B cell (primary cell): ENCODE results near the gene CCSAP. TPM values are rescaled to one million over a fixed set of nuclear protein-coding genes. Genes with fewer than 3 reads are reported as not detected.

ENCODE experiments used
- ATAC-seq: fragments of 200-7000 bp; cut with Tn5 transposase; one replicate; pipeline ENCODE4 v1.10.0; 2021; ENCODE audit warnings: low read depth, mild to moderate bottlenecking, moderate number of reproducible peaks, moderate library complexity
- CTCF ChIA-PET: fragments of 350-600 bp; sonication (Branson Sonifier 250); formaldehyde crosslinking; loops from one replicate; lab custom pipeline; 2021; ENCODE audit warnings: antibody characterized with exemption, inconsistent platforms; lab: Charles Lee
- POLR2A ChIA-PET: fragments of 350-600 bp; sonication (Branson Sonifier 250); formaldehyde crosslinking; loops from one replicate; lab custom pipeline; 2021; ENCODE audit warnings: antibody characterized with exemption; lab: Charles Lee
- DNase-seq: peaks from one replicate; pipeline ENCODE4 v3.0.0; 2013
- H2AFZ ChIP-seq: 2 replicates; pipeline ENCODE4 v1.6.1; 2012; ENCODE audit warnings: mild to moderate bottlenecking, low read depth, low read length; ENCODE audit not compliant: insufficient read depth, poor library complexity, severe bottlenecking
- H3K27ac ChIP-seq, 2 donors: 1 replicate in 1 of 2; 2 replicates in 1 of 2; pipeline ENCODE4 v1.5.1; 2012 to 2013; ENCODE audit warnings: low read length in 2 of 2, mild to moderate bottlenecking in 2 of 2, moderate library complexity in 1 of 2
- H3K27me3 ChIP-seq, 4 experiments: fragments of 200-600 bp in 1 of 4; sonication (generic) in 1 of 4; replicated peaks in 1 of 4; 1 replicate in 2 of 4; 2 replicates in 2 of 4; pipeline versions ENCODE4 v1.6.1 to v1.7.0; 2013 to 2016; ENCODE audit warnings: low read length in 3 of 4, mild to moderate bottlenecking in 2 of 4, mixed read lengths in 1 of 4, moderate library complexity in 1 of 4; ENCODE audit not compliant: insufficient read depth in 4 of 4, control insufficient read depth in 3 of 4; ENCODE audit errors: control extremely low read depth in 1 of 4
- H3K36me3 ChIP-seq, 2 experiments: replicated peaks in 1 of 2; 1 replicate in 1 of 2; 2 replicates in 1 of 2; pipeline versions ENCODE4 v1.6.1 to v1.7.1; 2013; ENCODE audit warnings: low read length in 1 of 2; ENCODE audit not compliant: insufficient read depth in 2 of 2, control insufficient read depth in 1 of 2; ENCODE audit errors: control extremely low read depth in 1 of 2, extremely low read depth in 1 of 2
- H3K4me1 ChIP-seq, 2 donors: fragments of 200-600 bp in 1 of 2; sonication (generic) in 1 of 2; 1 replicate in 1 of 2; 2 replicates in 1 of 2; pipeline versions ENCODE4 v1.5.1 to v1.6.1; 2013 to 2017; ENCODE audit warnings: low read length in 2 of 2; ENCODE audit not compliant: control insufficient read depth in 2 of 2, insufficient read depth in 2 of 2
- H3K4me2 ChIP-seq: replicated peaks from 2 replicates; pipeline ENCODE3; 2012; ENCODE audit warnings: mild to moderate bottlenecking, low read depth, low read length; ENCODE audit not compliant: poor library complexity, severe bottlenecking
- H3K4me3 ChIP-seq, 5 experiments: fragments of 200-600 bp in 1 of 5; sonication (generic) in 1 of 5; 1 replicate in 3 of 5; 2 replicates in 2 of 5; pipeline versions ENCODE4 v1.5.1 to v1.7.0; 2011 to 2016; ENCODE audit warnings: low read length in 4 of 5, mild to moderate bottlenecking in 4 of 5, low read depth in 2 of 5, control low read depth in 1 of 5, moderate library complexity in 1 of 5; ENCODE audit not compliant: insufficient read depth in 1 of 5; ENCODE audit errors: control extremely low read depth in 1 of 5, extremely low read depth in 1 of 5
- H3K79me2 ChIP-seq: fragments of 200-600 bp; sonication (generic); one replicate; pipeline ENCODE4 v1.6.0; 2016; ENCODE audit warnings: low read length; ENCODE audit not compliant: control insufficient read depth, insufficient read depth
- H3K9ac ChIP-seq: fragments of 200-600 bp; sonication (generic); 2 replicates; pipeline ENCODE4 v1.6.1; 2017; ENCODE audit warnings: mild to moderate bottlenecking, low read length, moderate library complexity
- H3K9me3 ChIP-seq, 3 donors: one replicate each; pipeline versions ENCODE4 v1.6.1 to v1.7.1; 2013; ENCODE audit warnings: low read length in 2 of 3; ENCODE audit not compliant: control insufficient read depth in 2 of 3, insufficient read depth in 1 of 3; ENCODE audit errors: control extremely low read depth in 1 of 3
- H4K20me1 ChIP-seq: 2 replicates; pipeline ENCODE4 v1.6.0; 2012; ENCODE audit warnings: mild to moderate bottlenecking, low read length; ENCODE audit not compliant: insufficient read depth, control insufficient read depth, poor library complexity, severe bottlenecking
- H3K27ac Mint-ChIP-seq: one replicate; pipeline ENCODE4 v1.8.0; 2021; ENCODE audit warnings: mixed read lengths
- H3K27me3 Mint-ChIP-seq: one replicate; pipeline ENCODE4 v1.8.0; 2021; ENCODE audit warnings: mixed read lengths
- H3K4me1 Mint-ChIP-seq: one replicate; pipeline ENCODE4 v1.8.0; 2021; ENCODE audit warnings: mixed read lengths
- H3K4me3 Mint-ChIP-seq: one replicate; pipeline ENCODE4 v1.8.0; 2021; ENCODE audit warnings: mixed read lengths
- H3K9me3 Mint-ChIP-seq: one replicate; pipeline ENCODE4 v1.8.0; 2022; ENCODE audit warnings: mixed read lengths; ENCODE audit not compliant: insufficient read depth
- CTCF ChIP-seq: fragments of 200-600 bp; IDR thresholded peaks from one replicate; pipeline ENCODE4 v1.8.0; 2022; ENCODE audit warnings: antibody characterized with exemption, mild to moderate bottlenecking
- EZH2 ChIP-seq: IDR thresholded peaks from 2 replicates; pipeline ENCODE4 v1.6.1; 2012; ENCODE audit warnings: borderline replicate concordance, low read depth, mild to moderate bottlenecking, moderate library complexity, low read length; ENCODE audit not compliant: insufficient read depth, poor library complexity, severe bottlenecking
- WGBS: methylation state at CpG from one replicate; pipeline ENCODE4 v1.1.5; 2013; ENCODE audit warnings: missing lambda C conversion rate; ENCODE audit not compliant: insufficient coverage; 5-methylcytosine and 5-hydroxymethylcytosine counted together
- intact Hi-C: fragments of 100-400 bp; cut with micrococcal nuclease; formaldehyde crosslinking; loops from one replicate; pipeline ENCODE4 v1.10.0; 2022
- polyA plus RNA-seq: library from polyadenylated mRNA; depleted of rRNA; stranded (reverse); fragments of >200 nt; gene quantifications from 2 replicates; pipeline ENCODE4 v1.2.3, GENCODE V29; 2012
- total RNA-seq, 2 donors: library from RNA; stranded (reverse); fragments of 120-200 nt in 1 of 2; gene quantifications; 1 replicate in 1 of 2; 2 replicates in 1 of 2; pipeline versions ENCODE4 v1.2.3 to v1.2.4, GENCODE V29; 2013 to 2022

The CCSAP gene
- total and polyA plus RNA-seq, 2 donors (not counting 1 experiment from before 2014, with no cell fraction given): 3.3 to 15.8 TPM

- no CpG with 5 or more reads among the region's 4 CpGs for WGBS
- Histone ChIP-seq H3K9me3 (no peaks in the 10 kb centered on the region), H3K79me2 (no peaks in the 10 kb centered on the region), H3K9ac (no peak overlapping the region), H3K36me3 (peaks cover 5 to 52% of the 10 kb centered on the region in 2 experiments), H2AFZ (no peak overlapping the region), H4K20me1 (no peaks in the 10 kb centered on the region), H3K4me1 (no peaks in the 10 kb centered on the region), H3K4me2 (no peak overlapping the region), H3K4me3 (no peak overlapping the region), H3K27ac (no peak overlapping the region), H3K27me3 (no peaks in the 10 kb centered on the region)
- CTCF ChIA-PET: no interaction called here
- POLR2A ChIA-PET: no interaction called here
- Mint-ChIP-seq H3K9me3 (no peaks in the 10 kb centered on the region), H3K27ac (no peak overlapping the region), H3K4me1 (no peaks in the 10 kb centered on the region), H3K4me3 (no peak overlapping the region), H3K27me3 (no peaks in the 10 kb centered on the region)
- ATAC-seq: no peak
- no peak for DNase-seq
- TF ChIP-seq EZH2: no peak
- TF ChIP-seq CTCF: no peak
- intact Hi-C loops: no loop called here
Measured at GRCh38 chr1:229303855-229304254, 39.0 kb downstream of the CCSAP start.

- no peaks in the 10 kb centered on the region for H4K20me1 ChIP-seq
- DNase-seq (no peak), ATAC-seq (no peak)
- Mint-ChIP-seq H3K4me1 (no peaks in the 10 kb centered on the region), H3K4me3 (no peak overlapping the region), H3K27ac (no peak overlapping the region), H3K9me3 (no peaks in the 10 kb centered on the region), H3K27me3 (no peaks in the 10 kb centered on the region)
- no peak overlapping the region for H3K4me2 ChIP-seq
- H3K4me3 ChIP-seq: no peak overlapping the region
- H3K27ac ChIP-seq: no peak overlapping the region
- H3K36me3 ChIP-seq: peaks cover 5 to 53% of the 10 kb centered on the region in 2 experiments
- ChIA-PET CTCF (no interaction called here), POLR2A (no interaction called here)
- no peaks in the 10 kb centered on the region for H3K9me3 ChIP-seq
- H3K9ac ChIP-seq: no peak overlapping the region
- TF ChIP-seq EZH2 (no peak), CTCF (no peak)
- no peaks in the 10 kb centered on the region for H3K27me3 ChIP-seq
- intact Hi-C loops: no loop called here
- WGBS: 99% methylated on average over 8 of the region's 8 CpGs
- H3K79me2 ChIP-seq: no peaks in the 10 kb centered on the region
- H2AFZ ChIP-seq: no peak overlapping the region
- H3K4me1 ChIP-seq: no peaks in the 10 kb centered on the region
Measured at GRCh38 chr1:229302740-229303139, 40.1 kb downstream of the CCSAP start.
